B cell (primary cell): Measurements from ENCODE around the gene NPSR1. TPM values are rescaled to one million over a fixed set of nuclear protein-coding genes. Genes with fewer than 3 reads are reported as not detected.

ENCODE experiments used
- ATAC-seq: fragments of 200-7000 bp; cut with Tn5 transposase; one replicate; pipeline ENCODE4 v1.10.0; 2021; ENCODE audit warnings: low read depth, mild to moderate bottlenecking, moderate number of reproducible peaks, moderate library complexity
- CTCF ChIA-PET: fragments of 350-600 bp; sonication (Branson Sonifier 250); formaldehyde crosslinking; loops from one replicate; lab custom pipeline; 2021; ENCODE audit warnings: antibody characterized with exemption, inconsistent platforms; lab: Charles Lee
- POLR2A ChIA-PET: fragments of 350-600 bp; sonication (Branson Sonifier 250); formaldehyde crosslinking; loops from one replicate; lab custom pipeline; 2021; ENCODE audit warnings: antibody characterized with exemption; lab: Charles Lee
- DNase-seq: peaks from one replicate; pipeline ENCODE4 v3.0.0; 2013
- H2AFZ ChIP-seq: 2 replicates; pipeline ENCODE4 v1.6.1; 2012; ENCODE audit warnings: mild to moderate bottlenecking, low read depth, low read length; ENCODE audit not compliant: insufficient read depth, poor library complexity, severe bottlenecking
- H3K27ac ChIP-seq, 2 donors: 1 replicate in 1 of 2; 2 replicates in 1 of 2; pipeline ENCODE4 v1.5.1; 2012 to 2013; ENCODE audit warnings: low read length in 2 of 2, mild to moderate bottlenecking in 2 of 2, moderate library complexity in 1 of 2
- H3K27me3 ChIP-seq, 4 experiments: fragments of 200-600 bp in 1 of 4; sonication (generic) in 1 of 4; replicated peaks in 1 of 4; 1 replicate in 2 of 4; 2 replicates in 2 of 4; pipeline versions ENCODE4 v1.6.1 to v1.7.0; 2013 to 2016; ENCODE audit warnings: low read length in 3 of 4, mild to moderate bottlenecking in 2 of 4, mixed read lengths in 1 of 4, moderate library complexity in 1 of 4; ENCODE audit not compliant: insufficient read depth in 4 of 4, control insufficient read depth in 3 of 4; ENCODE audit errors: control extremely low read depth in 1 of 4
- H3K36me3 ChIP-seq, 2 experiments: replicated peaks in 1 of 2; 1 replicate in 1 of 2; 2 replicates in 1 of 2; pipeline versions ENCODE4 v1.6.1 to v1.7.1; 2013; ENCODE audit warnings: low read length in 1 of 2; ENCODE audit not compliant: insufficient read depth in 2 of 2, control insufficient read depth in 1 of 2; ENCODE audit errors: control extremely low read depth in 1 of 2, extremely low read depth in 1 of 2
- H3K4me1 ChIP-seq, 2 donors: fragments of 200-600 bp in 1 of 2; sonication (generic) in 1 of 2; 1 replicate in 1 of 2; 2 replicates in 1 of 2; pipeline versions ENCODE4 v1.5.1 to v1.6.1; 2013 to 2017; ENCODE audit warnings: low read length in 2 of 2; ENCODE audit not compliant: control insufficient read depth in 2 of 2, insufficient read depth in 2 of 2
- H3K4me2 ChIP-seq: replicated peaks from 2 replicates; pipeline ENCODE3; 2012; ENCODE audit warnings: mild to moderate bottlenecking, low read depth, low read length; ENCODE audit not compliant: poor library complexity, severe bottlenecking
- H3K4me3 ChIP-seq, 5 experiments: fragments of 200-600 bp in 1 of 5; sonication (generic) in 1 of 5; 1 replicate in 3 of 5; 2 replicates in 2 of 5; pipeline versions ENCODE4 v1.5.1 to v1.7.0; 2011 to 2016; ENCODE audit warnings: low read length in 4 of 5, mild to moderate bottlenecking in 4 of 5, low read depth in 2 of 5, control low read depth in 1 of 5, moderate library complexity in 1 of 5; ENCODE audit not compliant: insufficient read depth in 1 of 5; ENCODE audit errors: control extremely low read depth in 1 of 5, extremely low read depth in 1 of 5
- H3K79me2 ChIP-seq: fragments of 200-600 bp; sonication (generic); one replicate; pipeline ENCODE4 v1.6.0; 2016; ENCODE audit warnings: low read length; ENCODE audit not compliant: control insufficient read depth, insufficient read depth
- H3K9ac ChIP-seq: fragments of 200-600 bp; sonication (generic); 2 replicates; pipeline ENCODE4 v1.6.1; 2017; ENCODE audit warnings: mild to moderate bottlenecking, low read length, moderate library complexity
- H3K9me3 ChIP-seq, 3 donors: one replicate each; pipeline versions ENCODE4 v1.6.1 to v1.7.1; 2013; ENCODE audit warnings: low read length in 2 of 3; ENCODE audit not compliant: control insufficient read depth in 2 of 3, insufficient read depth in 1 of 3; ENCODE audit errors: control extremely low read depth in 1 of 3
- H4K20me1 ChIP-seq: 2 replicates; pipeline ENCODE4 v1.6.0; 2012; ENCODE audit warnings: mild to moderate bottlenecking, low read length; ENCODE audit not compliant: insufficient read depth, control insufficient read depth, poor library complexity, severe bottlenecking
- H3K27ac Mint-ChIP-seq: one replicate; pipeline ENCODE4 v1.8.0; 2021; ENCODE audit warnings: mixed read lengths
- H3K27me3 Mint-ChIP-seq: one replicate; pipeline ENCODE4 v1.8.0; 2021; ENCODE audit warnings: mixed read lengths
- H3K4me1 Mint-ChIP-seq: one replicate; pipeline ENCODE4 v1.8.0; 2021; ENCODE audit warnings: mixed read lengths
- H3K4me3 Mint-ChIP-seq: one replicate; pipeline ENCODE4 v1.8.0; 2021; ENCODE audit warnings: mixed read lengths
- H3K9me3 Mint-ChIP-seq: one replicate; pipeline ENCODE4 v1.8.0; 2022; ENCODE audit warnings: mixed read lengths; ENCODE audit not compliant: insufficient read depth
- CTCF ChIP-seq: fragments of 200-600 bp; IDR thresholded peaks from one replicate; pipeline ENCODE4 v1.8.0; 2022; ENCODE audit warnings: antibody characterized with exemption, mild to moderate bottlenecking
- EZH2 ChIP-seq: IDR thresholded peaks from 2 replicates; pipeline ENCODE4 v1.6.1; 2012; ENCODE audit warnings: borderline replicate concordance, low read depth, mild to moderate bottlenecking, moderate library complexity, low read length; ENCODE audit not compliant: insufficient read depth, poor library complexity, severe bottlenecking
- WGBS: methylation state at CpG from one replicate; pipeline ENCODE4 v1.1.5; 2013; ENCODE audit warnings: missing lambda C conversion rate; ENCODE audit not compliant: insufficient coverage; 5-methylcytosine and 5-hydroxymethylcytosine counted together
- intact Hi-C: fragments of 100-400 bp; cut with micrococcal nuclease; formaldehyde crosslinking; loops from one replicate; pipeline ENCODE4 v1.10.0; 2022
- polyA plus RNA-seq: library from polyadenylated mRNA; depleted of rRNA; stranded (reverse); fragments of >200 nt; gene quantifications from 2 replicates; pipeline ENCODE4 v1.2.3, GENCODE V29; 2012
- total RNA-seq, 2 donors: library from RNA; stranded (reverse); fragments of 120-200 nt in 1 of 2; gene quantifications; 1 replicate in 1 of 2; 2 replicates in 1 of 2; pipeline versions ENCODE4 v1.2.3 to v1.2.4, GENCODE V29; 2013 to 2022

NPSR1 gene
- total and polyA plus RNA-seq, 2 donors (not counting 1 experiment from before 2014, with no cell fraction given): not detected

- H3K4me3 ChIP-seq: no peak overlapping the region
- no peak overlapping the region for H3K9ac ChIP-seq
- POLR2A ChIA-PET: no interaction called here
- H3K9me3 ChIP-seq: peaks cover 0 to 3% (median 0%) of the 10 kb centered on the region in 3 donors
- H3K27ac ChIP-seq: no peak overlapping the region
- Mint-ChIP-seq H3K4me1 (no peaks in the 10 kb centered on the region), H3K27me3 (no peaks in the 10 kb centered on the region), H3K4me3 (no peak overlapping the region), H3K9me3 (no peaks in the 10 kb centered on the region), H3K27ac (no peak overlapping the region)
- no peaks in the 10 kb centered on the region for H3K4me1 ChIP-seq
- no peak overlapping the region for H2AFZ ChIP-seq
- WGBS: 90% methylated on average over 7 of the region's 8 CpGs
- H3K36me3 ChIP-seq: no peaks in the 10 kb centered on the region
- H4K20me1 ChIP-seq: no peaks in the 10 kb centered on the region
- no peaks in the 10 kb centered on the region for H3K79me2 ChIP-seq
- intact Hi-C loops: no loop called here
- no peak overlapping the region for H3K4me2 ChIP-seq
- no peak for ATAC-seq
- no peak for DNase-seq
- CTCF ChIA-PET: no interaction called here
- H3K27me3 ChIP-seq: no peaks in the 10 kb centered on the region
- no peak for TF ChIP-seq EZH2
- no peak for TF ChIP-seq CTCF
Measured at GRCh38 chr7:34750209-34750608, 92.2 kb downstream of the NPSR1 start.

- 100% methylated on average over 1 of the region's 2 CpGs for WGBS
Measured at GRCh38 chr7:34750636-34751035, 92.6 kb downstream of the NPSR1 start.

More at GRCh38 chr7:34750636-34751035, 92.6 kb downstream of the NPSR1 start:
- Histone ChIP-seq H3K79me2 (no peaks in the 10 kb centered on the region), H3K36me3 (no peaks in the 10 kb centered on the region), H3K4me3 (no peak overlapping the region), H3K4me2 (no peak overlapping the region), H3K4me1 (no peaks in the 10 kb centered on the region), H2AFZ (no peak overlapping the region), H3K27me3 (no peaks in the 10 kb centered on the region), H3K9me3 (peaks cover 0 to 3% (median 0%) of the 10 kb centered on the region in 3 donors), H3K27ac (no peak overlapping the region), H4K20me1 (no peaks in the 10 kb centered on the region), H3K9ac (no peak overlapping the region)
- TF ChIP-seq CTCF: no peak
- no peak for TF ChIP-seq EZH2
- ATAC-seq (no peak), DNase-seq (no peak)
- Mint-ChIP-seq H3K9me3 (no peaks in the 10 kb centered on the region), H3K4me3 (no peak overlapping the region), H3K27ac (no peak overlapping the region), H3K4me1 (no peaks in the 10 kb centered on the region), H3K27me3 (no peaks in the 10 kb centered on the region)
- intact Hi-C loops: no loop called here
- CTCF ChIA-PET: no interaction called here
- POLR2A ChIA-PET: no interaction called here
